ENCODE results near the gene POT1. TPM values are rescaled to one million over a fixed set of nuclear protein-coding genes. Genes with fewer than 3 reads are reported as not detected.
A peak's percentile ranks its signal among the peaks of the same experiment; 100 is the strongest.
"Not testable (repeated sequence)": the region's sequence is repeated elsewhere in the genome, so short reads cannot be mapped to it uniquely, and the experiment has no call there.

POT1 gene
- 20.2 and 26.5 TPM in 2 replicates for total RNA-seq

GRCh38 chr7:124929467-124930172 is at the start of gene POT1:
Gene POT1, minus strand, starts transcription at chr7:124929825. Its CDS starts 32,652 bp downstream, at chr7:124897173.
- DNase-seq (ENCODE audit: low read depth): peak; percentile 89
- no peak for TF ChIP-seq CTCF (conservative IDR thresholded peaks at IDR 0.05; ENCODE audit: low read depth, low read length)
- peak within 1 kb of the TSS; percentile 86 for H3K4me3 ChIP-seq (ENCODE audit: low read depth, low read length)

GRCh38 chr7:124975131-124975530 is 45.5 kb upstream of the POT1 start:
- H3K4me3 ChIP-seq (ENCODE audit: low read depth, low read length); DNase-seq (ENCODE audit: low read depth): not testable (repeated sequence)

GRCh38 chr7:124965553-124965952 is 35.9 kb upstream of the POT1 start:
- no peak for TF ChIP-seq CTCF (conservative IDR thresholded peaks at IDR 0.05; ENCODE audit: low read depth, low read length)
- DNase-seq (ENCODE audit: low read depth): no peak
- H3K4me3 ChIP-seq (ENCODE audit: low read depth, low read length): no peak overlapping the region

GRCh38 chr7:124959676-124960075 is 30.1 kb upstream of the POT1 start:
- DNase-seq (ENCODE audit: low read depth): no peak
- no peak for TF ChIP-seq CTCF (conservative IDR thresholded peaks at IDR 0.05; ENCODE audit: low read depth, low read length)
- no peak overlapping the region for H3K4me3 ChIP-seq (ENCODE audit: low read depth, low read length)

GRCh38 chr7:124957952-124958351 is 28.3 kb upstream of the POT1 start:
- not testable (repeated sequence) for H3K4me3 ChIP-seq (ENCODE audit: low read depth, low read length); DNase-seq (ENCODE audit: low read depth)

- DNase-seq (ENCODE audit: low read depth): no peak
- no peak for TF ChIP-seq CTCF (conservative IDR thresholded peaks at IDR 0.05; ENCODE audit: low read depth, low read length)
- H3K4me3 ChIP-seq (ENCODE audit: low read depth, low read length): no peak overlapping the region
These were observed 26.5 kb upstream of the POT1 start for GRCh38 chr7:124956160-124956559.

- no peak for DNase-seq (ENCODE audit: low read depth)
- no peak overlapping the region for H3K4me3 ChIP-seq (ENCODE audit: low read depth, low read length)
- no peak for TF ChIP-seq CTCF (conservative IDR thresholded peaks at IDR 0.05; ENCODE audit: low read depth, low read length)
These were observed 25.2 kb upstream of the POT1 start for GRCh38 chr7:124954790-124955189.

GRCh38 chr7:124945680-124946079 is 16.1 kb upstream of the POT1 start:
- no peak for DNase-seq (ENCODE audit: low read depth)
- no peak overlapping the region for H3K4me3 ChIP-seq (ENCODE audit: low read depth, low read length)
- TF ChIP-seq CTCF (conservative IDR thresholded peaks at IDR 0.05; ENCODE audit: low read depth, low read length): no peak

Data from epithelial cell of proximal tubule (primary cell).